GM13977 (cell line): ENCODE measurements around the gene HAUS5.

Experiments
- DNase-seq: peaks from one replicate; pipeline ENCODE4 v3.0.0; 2012; ENCODE audit warnings: low spot score
- CTCF ChIP-seq: IDR thresholded peaks from 2 replicates; pipeline ENCODE4 v1.5.1; 2012; ENCODE audit warnings: mild to moderate bottlenecking, control low read depth; ENCODE audit not compliant: insufficient read depth; ENCODE audit errors: extremely low read depth, missing control alignments
- in situ Hi-C: fragments of 300-500 bp; cut with MboI; formaldehyde crosslinking; loops from one replicate; pipeline ENCODE4 v1.12.0; 2022; ENCODE audit warnings: low sequenced_read_pairs, low pct_unique_long_range_greater_than_20kb, mixed read lengths, inconsistent platforms; ENCODE audit not compliant: unreplicated experiment

Gene HAUS5

GRCh38 chr19:35666251-35666913 is 53.8 kb downstream of the HAUS5 start, which contains the start of gene UPK1A:
Gene UPK1A, plus strand, starts transcription at chr19:35666517. Its CDS starts 296 bp downstream, at chr19:35666813.
- TF ChIP-seq CTCF: no peak
- no peak for DNase-seq
- in situ Hi-C loops: no loop called here

- no peak for TF ChIP-seq CTCF
- DNase-seq: no peak
- in situ Hi-C loops: no loop called here
Observed at GRCh38 chr19:35669566-35669965, 57.0 kb downstream of the HAUS5 start.

GRCh38 chr19:35669974-35670373 is 57.4 kb downstream of the HAUS5 start:
- no peak for TF ChIP-seq CTCF
- in situ Hi-C loops: no loop called here

GRCh38 chr19:35670686-35671085 is 58.2 kb downstream of the HAUS5 start:
- no peak for DNase-seq
- in situ Hi-C loops: no loop called here
- TF ChIP-seq CTCF: no peak

More at GRCh38 chr19:35669974-35670373, 57.4 kb downstream of the HAUS5 start:
- DNase-seq: no peak

GRCh38 chr19:35671818-35672217 is 59.3 kb downstream of the HAUS5 start:
- DNase-seq: peak; percentile 22
- in situ Hi-C loops: no loop called here
- TF ChIP-seq CTCF: no peak

- peak; percentile 78 for DNase-seq
- in situ Hi-C loops: no loop called here
- TF ChIP-seq CTCF: no peak
Observed at GRCh38 chr19:35673121-35673804, 60.7 kb downstream of the HAUS5 start.
